AG04450 (cell line): ENCODE measurements around the gene CHD1L. TPM values are rescaled to one million over a fixed set of nuclear protein-coding genes. Genes with fewer than 3 reads are reported as not detected.
"Not testable (repeated sequence)": the region's sequence is repeated elsewhere in the genome, so short reads cannot be mapped to it uniquely, and the experiment has no call there.

Source experiments
- CTCF ChIA-PET: fragments of 300-600, 350-600 bp; formaldehyde crosslinking; extraction: SDS; loops from one replicate; lab custom pipeline; 2022; ENCODE audit warnings: antibody characterized with exemption, inconsistent platforms; lab: Charles Lee
- POLR2A ChIA-PET: fragments of 350-600 bp; formaldehyde crosslinking; extraction: SDS; loops from one replicate; lab custom pipeline; 2021; ENCODE audit warnings: antibody characterized with exemption, inconsistent platforms; lab: Yijun Ruan, JAX
- DNase-seq: peaks from one replicate; pipeline ENCODE4 v3.0.0-alpha.2; 2011; ENCODE audit warnings: low read depth, low spot score
- H3K27ac ChIP-seq: one replicate; pipeline ENCODE4 v1.5.1; 2012; ENCODE audit warnings: low read depth, low read length, control low read depth
- H3K27me3 ChIP-seq: one replicate; pipeline ENCODE4 v1.6.0; 2012; ENCODE audit warnings: low read length; ENCODE audit not compliant: control insufficient read depth, insufficient read depth
- H3K4me3 ChIP-seq: 2 replicates; pipeline ENCODE4 v1.5.1; 2011; ENCODE audit warnings: mild to moderate bottlenecking, low read depth, low read length, control low read depth
- H3K9me3 ChIP-seq: 2 replicates; pipeline ENCODE4 v1.5.1; 2012; ENCODE audit warnings: low read length; ENCODE audit not compliant: control insufficient read depth, insufficient read depth
- polyA plus RNA-seq: library from polyadenylated mRNA; depleted of rRNA; stranded (reverse); fragments of >200 nt; gene quantifications from 2 replicates; pipeline ENCODE4 v1.2.3, GENCODE V29; 2011
- TF ChIP-seq, protein P1 (sequence below): IDR thresholded peaks from 2 replicates; pipeline ENCODE4 v1.5.1; 2011; ENCODE audit warnings: low read depth, low read length, control low read depth, inconsistent platforms

Gene CHD1L
- polyA plus RNA-seq, 1 experiment: 40.1 TPM

DNA sequence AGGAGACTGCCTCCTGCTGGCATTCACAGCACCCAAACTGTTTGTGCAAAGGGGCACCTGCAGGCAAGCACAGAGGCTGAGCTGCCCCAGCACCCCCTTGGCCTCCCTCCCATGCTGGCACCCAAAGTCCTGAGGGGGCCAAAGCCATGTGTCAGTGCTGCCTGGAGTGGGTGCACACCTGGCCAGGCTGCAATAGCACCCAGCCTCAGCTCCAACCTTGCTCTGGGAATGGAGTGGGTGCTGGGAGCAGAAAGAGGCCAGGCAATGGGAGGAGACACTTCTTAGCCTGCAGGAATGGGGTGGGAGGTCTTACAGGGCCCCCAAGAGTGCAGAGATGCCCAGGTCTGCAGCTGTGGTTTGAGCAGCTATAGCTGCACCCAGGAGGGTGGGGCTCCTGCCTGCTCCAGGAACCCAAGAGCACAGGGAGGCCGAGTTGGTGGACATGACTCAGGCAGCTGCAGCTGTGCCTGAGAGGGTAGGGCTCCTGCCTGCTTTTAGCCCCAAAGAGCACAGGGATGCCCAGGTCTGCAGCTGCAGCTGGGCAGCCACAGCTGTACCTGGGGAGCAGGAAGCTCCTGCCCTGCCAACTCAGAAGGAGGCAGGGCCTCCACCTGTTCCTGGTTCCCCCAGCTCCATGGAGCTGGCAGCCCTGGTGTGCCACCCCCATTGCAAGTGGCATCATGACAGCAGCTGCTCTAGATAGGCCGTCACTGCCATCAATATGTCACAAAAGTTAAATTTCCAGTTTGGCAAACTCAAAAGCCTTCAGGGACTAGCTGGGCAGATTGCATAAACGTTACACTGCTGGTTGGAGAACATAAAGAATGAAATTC, 5.3 kb upstream of the CHD1L start:
- H3K9me3 ChIP-seq: peaks cover 11% of the 10 kb centered on the region
- TF ChIP-seq, protein P1, sequence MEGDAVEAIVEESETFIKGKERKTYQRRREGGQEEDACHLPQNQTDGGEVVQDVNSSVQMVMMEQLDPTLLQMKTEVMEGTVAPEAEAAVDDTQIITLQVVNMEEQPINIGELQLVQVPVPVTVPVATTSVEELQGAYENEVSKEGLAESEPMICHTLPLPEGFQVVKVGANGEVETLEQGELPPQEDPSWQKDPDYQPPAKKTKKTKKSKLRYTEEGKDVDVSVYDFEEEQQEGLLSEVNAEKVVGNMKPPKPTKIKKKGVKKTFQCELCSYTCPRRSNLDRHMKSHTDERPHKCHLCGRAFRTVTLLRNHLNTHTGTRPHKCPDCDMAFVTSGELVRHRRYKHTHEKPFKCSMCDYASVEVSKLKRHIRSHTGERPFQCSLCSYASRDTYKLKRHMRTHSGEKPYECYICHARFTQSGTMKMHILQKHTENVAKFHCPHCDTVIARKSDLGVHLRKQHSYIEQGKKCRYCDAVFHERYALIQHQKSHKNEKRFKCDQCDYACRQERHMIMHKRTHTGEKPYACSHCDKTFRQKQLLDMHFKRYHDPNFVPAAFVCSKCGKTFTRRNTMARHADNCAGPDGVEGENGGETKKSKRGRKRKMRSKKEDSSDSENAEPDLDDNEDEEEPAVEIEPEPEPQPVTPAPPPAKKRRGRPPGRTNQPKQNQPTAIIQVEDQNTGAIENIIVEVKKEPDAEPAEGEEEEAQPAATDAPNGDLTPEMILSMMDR: no peak
- POLR2A ChIA-PET: no interaction called here
- no peak for DNase-seq
- CTCF ChIA-PET: interaction anchor here (1.2 kb wide), 1 partner anchor 64 kb away, joined by 5 read pairs; no protein-coding TSS in a partner anchor
- H3K27ac ChIP-seq: no peak overlapping the region
- peaks cover 3% of the 10 kb centered on the region for H3K27me3 ChIP-seq
- H3K4me3 ChIP-seq: no peak overlapping the region

DNA sequence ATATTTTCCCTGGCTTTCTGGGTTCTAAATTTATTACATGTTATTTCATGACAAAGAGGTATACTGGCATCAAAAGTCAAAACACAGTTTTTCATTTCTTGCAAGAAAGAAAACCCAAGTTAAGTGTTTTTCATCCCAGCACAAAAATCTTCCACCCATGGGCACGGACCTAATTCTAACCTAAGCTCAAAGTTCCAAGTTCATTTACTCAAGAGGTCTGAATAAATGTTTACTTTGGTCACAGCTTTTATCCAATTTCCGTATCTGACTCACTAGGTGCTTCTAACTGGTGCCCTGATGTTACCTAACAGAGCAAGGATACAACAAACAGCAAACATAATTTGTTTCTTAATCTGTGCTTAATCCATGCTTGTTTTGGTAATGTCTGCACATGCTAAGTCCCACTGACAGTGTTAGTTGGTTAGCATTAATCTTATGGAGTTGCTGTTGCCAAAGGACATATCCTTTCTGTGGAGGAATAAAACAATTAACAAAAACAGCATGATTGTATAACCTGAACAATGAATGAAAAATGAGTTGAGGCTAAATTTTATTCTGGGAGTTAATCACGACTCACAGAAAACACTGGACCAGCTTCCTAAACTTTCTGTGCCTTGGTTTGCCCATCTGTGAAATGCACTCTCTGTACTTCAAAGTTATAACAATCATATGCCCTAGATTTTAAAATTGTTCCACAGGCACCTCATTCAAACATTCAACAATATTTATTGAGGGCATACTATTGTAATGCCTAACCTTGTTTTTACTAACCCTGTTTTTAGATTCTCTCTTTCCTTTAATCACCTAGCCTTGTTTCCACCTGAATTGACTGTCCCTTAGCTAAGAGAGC, 4.2 kb upstream of the CHD1L start:
- DNase-seq: no peak
- TF ChIP-seq, protein P1: no peak
- Histone ChIP-seq H3K27me3 (peaks cover 3% of the 10 kb centered on the region), H3K4me3 (no peak overlapping the region), H3K27ac (no peak overlapping the region), H3K9me3 (peaks cover 11% of the 10 kb centered on the region)
- CTCF ChIA-PET: no interaction called here
- POLR2A ChIA-PET: no interaction called here

DNA sequence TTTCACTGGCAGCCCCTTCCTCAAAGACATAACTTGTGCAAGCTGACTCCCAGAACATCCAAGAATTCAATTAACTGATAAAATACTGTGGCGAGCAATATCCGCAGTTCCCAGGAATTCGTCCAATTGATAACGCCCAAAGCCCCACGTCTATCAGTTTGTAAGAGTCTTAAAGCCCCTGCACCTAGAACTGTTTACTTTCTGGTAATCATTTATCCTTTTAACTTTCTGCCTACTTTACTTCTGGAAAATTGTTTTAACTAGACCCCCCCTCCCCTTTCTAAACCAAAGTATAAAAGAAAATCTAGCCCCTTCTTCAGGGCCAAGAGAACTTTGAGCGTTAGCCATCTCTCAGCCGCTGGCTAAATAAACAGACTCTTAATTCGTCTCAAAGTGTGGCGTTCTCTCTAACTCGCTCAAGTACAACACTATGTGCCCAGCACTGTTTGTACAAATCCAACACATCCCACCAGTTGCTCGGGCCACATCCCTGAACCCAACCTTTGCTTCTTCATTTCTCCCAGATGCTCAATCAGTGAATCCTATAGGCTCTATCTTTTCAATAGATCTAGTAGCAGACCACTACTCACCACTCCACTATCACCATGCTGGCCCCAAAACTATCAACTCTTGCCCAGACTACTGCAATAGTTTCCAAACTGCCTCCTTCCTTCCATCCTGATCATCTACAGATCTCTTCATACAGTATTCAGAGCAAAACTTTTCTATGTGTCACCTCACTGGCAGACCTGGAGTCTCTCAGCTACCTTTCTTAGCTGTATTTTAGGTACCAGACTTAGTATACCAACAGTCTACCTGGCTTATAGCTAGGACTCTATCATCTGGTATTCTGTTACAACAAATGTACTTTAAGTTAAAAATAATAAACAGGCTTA, 3.3 kb upstream of the CHD1L start:
- ChIA-PET POLR2A (no interaction called here), CTCF (interaction anchor here (0.9 kb wide), 1 partner anchor 66 kb away, joined by 3 read pairs; no protein-coding TSS in a partner anchor)
- TF ChIP-seq, protein P1: no peak
- Histone ChIP-seq H3K27ac (no peak overlapping the region), H3K27me3 (peaks cover 3% of the 10 kb centered on the region), H3K4me3 (no peak overlapping the region), H3K9me3 (peaks cover 11% of the 10 kb centered on the region)
- DNase-seq: no peak

DNA sequence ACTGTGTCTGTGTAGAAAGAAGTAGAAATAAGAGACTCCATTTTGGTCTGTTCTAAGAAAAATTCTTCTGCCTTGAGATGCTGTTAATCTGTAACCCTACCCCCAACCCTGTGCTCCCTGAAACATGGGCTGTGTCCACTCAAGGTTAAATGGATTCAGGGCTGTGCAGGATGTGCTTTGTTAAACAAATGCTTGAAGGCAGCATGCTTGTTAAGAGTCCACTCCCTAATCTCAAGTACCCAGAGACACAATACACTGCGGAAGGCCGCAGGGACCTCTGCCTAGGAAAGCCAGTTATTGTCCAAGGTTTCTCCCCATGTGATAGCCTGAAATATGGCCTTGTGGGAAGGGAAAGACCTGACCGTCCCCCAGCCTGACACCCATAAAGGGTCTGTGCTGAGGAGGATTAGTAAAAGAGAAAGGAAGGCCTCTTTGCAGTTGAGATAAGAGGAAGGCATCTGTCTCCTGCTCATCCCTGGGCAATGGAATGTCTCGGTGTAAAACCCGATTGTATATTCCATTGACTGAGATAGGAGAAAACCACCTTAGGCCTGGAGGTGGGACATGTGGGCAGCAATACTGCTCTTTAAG, 2.3 kb upstream of the CHD1L start:
- CTCF ChIA-PET: interaction anchor here (0.9 kb wide), 1 partner anchor 67 kb away, joined by 3 read pairs; no protein-coding TSS in a partner anchor
- POLR2A ChIA-PET, DNase-seq, H3K4me3 ChIP-seq, H3K27me3 ChIP-seq, H3K27ac ChIP-seq: not testable (repeated sequence)
- peaks cover 11% of the 10 kb centered on the region for H3K9me3 ChIP-seq
